GM18520 (cell line): ENCODE data around the gene ZNF146.
"Not testable (repeated sequence)": the region's sequence is repeated elsewhere in the genome, so short reads cannot be mapped to it uniquely, and the experiment has no call there.

Experiments used
- ATAC-seq: cut with Tn5 transposase; IDR thresholded peaks from one replicate; pipeline ENCODE4 v1.9.1; 2021; ENCODE audit not compliant: unreplicated experiment

ZNF146 gene

GRCh38 chr19:36269295-36269694, 54.4 kb downstream of the ZNF146 start:
- ATAC-seq: not testable (repeated sequence)
